ENCODE data around the gene MTRR.

Gene MTRR

DNA sequence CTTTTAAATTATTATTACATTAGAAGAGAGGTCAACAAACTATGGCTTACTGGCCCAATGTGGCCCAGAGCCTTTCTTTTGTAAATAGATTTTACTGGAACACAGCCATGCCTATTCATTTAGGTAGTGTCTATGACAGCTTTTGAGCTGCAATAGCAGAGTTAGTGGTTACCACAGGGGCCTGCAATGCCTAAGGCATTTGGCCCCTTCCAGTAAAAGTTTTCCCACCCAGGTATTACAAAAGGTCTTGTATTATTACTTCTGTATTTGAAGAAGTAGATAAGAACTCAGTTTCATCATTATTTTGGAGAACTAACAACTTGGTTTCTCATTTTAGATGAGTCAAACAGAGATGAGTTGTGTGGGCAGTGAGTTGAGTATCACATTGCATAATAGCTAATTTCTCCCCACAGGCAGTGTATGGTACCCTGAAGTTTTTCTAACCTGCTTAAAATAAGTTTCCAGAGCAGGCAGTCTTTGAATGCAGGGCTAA lies 9.5 kb downstream of the MTRR start:
- H3K36me3 ChIP-seq (ENCODE audit: control insufficient read depth in 2 of 2, insufficient read depth in 1 of 2, low read length in 2 of 2) = peaks cover 46 to 95% of the 10 kb centered on the region in 2 experiments
- no peak overlapping the region for H3K27ac ChIP-seq (ENCODE audit: extremely low read depth, low read depth, low read length)
- no peak for TF ChIP-seq ZNF777 (tag by site-specific recombination; IDR thresholded peaks at IDR 0.05; ENCODE audit: borderline replicate concordance)
- TF ChIP-seq, protein P1, sequence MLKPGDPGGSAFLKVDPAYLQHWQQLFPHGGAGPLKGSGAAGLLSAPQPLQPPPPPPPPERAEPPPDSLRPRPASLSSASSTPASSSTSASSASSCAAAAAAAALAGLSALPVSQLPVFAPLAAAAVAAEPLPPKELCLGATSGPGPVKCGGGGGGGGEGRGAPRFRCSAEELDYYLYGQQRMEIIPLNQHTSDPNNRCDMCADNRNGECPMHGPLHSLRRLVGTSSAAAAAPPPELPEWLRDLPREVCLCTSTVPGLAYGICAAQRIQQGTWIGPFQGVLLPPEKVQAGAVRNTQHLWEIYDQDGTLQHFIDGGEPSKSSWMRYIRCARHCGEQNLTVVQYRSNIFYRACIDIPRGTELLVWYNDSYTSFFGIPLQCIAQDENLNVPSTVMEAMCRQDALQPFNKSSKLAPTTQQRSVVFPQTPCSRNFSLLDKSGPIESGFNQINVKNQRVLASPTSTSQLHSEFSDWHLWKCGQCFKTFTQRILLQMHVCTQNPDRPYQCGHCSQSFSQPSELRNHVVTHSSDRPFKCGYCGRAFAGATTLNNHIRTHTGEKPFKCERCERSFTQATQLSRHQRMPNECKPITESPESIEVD (tag by site-specific recombination; IDR thresholded peaks at IDR 0.05) = peak; percentile 53

DNA sequence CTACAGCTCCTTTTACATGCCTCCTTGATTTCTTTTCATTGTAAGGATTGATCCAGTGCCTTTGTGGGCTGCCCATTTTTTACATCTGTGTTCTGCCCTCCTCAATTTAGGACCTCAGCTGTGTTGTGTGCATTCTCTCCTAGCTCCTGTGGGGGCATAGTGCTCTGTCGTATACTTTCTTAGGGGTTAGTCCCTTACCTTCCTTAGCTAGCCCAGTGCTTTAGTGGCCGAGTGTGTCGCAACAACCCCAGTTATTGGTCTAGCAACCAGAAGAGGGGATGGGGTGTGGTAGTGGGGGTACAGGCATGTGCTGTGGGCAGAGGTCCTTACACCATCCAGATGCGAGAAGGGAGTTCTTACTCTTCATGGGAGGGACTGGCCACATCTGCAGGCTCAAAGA lies 12.1 kb downstream of the MTRR start:
- Histone ChIP-seq H3K9me3 (ENCODE audit: control insufficient read depth, insufficient read depth, low read depth, low read length) (no peaks in the 10 kb centered on the region), H3K27ac (ENCODE audit: extremely low read depth, low read depth, low read length) (no peak overlapping the region), H3K4me1 (ENCODE audit: control insufficient read depth, insufficient read depth, low read length) (no peaks in the 10 kb centered on the region), H3K36me3 (ENCODE audit: control insufficient read depth in 2 of 2, insufficient read depth in 1 of 2, low read length in 2 of 2) (peaks cover 43 to 95% of the 10 kb centered on the region in 2 experiments), H3K4me3 (ENCODE audit: low read depth, low read length) (no peak overlapping the region)
- POLR2A ChIA-PET = interaction anchor here (6.2 kb wide), 1 partner anchor 12 kb away, joined by 22 read pairs; the partner anchor contains the start of genes FASTKD3 and MTRR
- TF ChIP-seq, protein P2, sequence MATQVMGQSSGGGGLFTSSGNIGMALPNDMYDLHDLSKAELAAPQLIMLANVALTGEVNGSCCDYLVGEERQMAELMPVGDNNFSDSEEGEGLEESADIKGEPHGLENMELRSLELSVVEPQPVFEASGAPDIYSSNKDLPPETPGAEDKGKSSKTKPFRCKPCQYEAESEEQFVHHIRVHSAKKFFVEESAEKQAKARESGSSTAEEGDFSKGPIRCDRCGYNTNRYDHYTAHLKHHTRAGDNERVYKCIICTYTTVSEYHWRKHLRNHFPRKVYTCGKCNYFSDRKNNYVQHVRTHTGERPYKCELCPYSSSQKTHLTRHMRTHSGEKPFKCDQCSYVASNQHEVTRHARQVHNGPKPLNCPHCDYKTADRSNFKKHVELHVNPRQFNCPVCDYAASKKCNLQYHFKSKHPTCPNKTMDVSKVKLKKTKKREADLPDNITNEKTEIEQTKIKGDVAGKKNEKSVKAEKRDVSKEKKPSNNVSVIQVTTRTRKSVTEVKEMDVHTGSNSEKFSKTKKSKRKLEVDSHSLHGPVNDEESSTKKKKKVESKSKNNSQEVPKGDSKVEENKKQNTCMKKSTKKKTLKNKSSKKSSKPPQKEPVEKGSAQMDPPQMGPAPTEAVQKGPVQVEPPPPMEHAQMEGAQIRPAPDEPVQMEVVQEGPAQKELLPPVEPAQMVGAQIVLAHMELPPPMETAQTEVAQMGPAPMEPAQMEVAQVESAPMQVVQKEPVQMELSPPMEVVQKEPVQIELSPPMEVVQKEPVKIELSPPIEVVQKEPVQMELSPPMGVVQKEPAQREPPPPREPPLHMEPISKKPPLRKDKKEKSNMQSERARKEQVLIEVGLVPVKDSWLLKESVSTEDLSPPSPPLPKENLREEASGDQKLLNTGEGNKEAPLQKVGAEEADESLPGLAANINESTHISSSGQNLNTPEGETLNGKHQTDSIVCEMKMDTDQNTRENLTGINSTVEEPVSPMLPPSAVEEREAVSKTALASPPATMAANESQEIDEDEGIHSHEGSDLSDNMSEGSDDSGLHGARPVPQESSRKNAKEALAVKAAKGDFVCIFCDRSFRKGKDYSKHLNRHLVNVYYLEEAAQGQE (tag by site-specific recombination; IDR thresholded peaks at IDR 0.05) = no peak
- TF ChIP-seq ZBTB21 (tag by site-specific recombination; IDR thresholded peaks at IDR 0.05) (no peak), ZNF600 (tag by site-specific recombination; IDR thresholded peaks at IDR 0.05) (no peak), ZXDB (tag by site-specific recombination; IDR thresholded peaks at IDR 0.05) (no peak), ZNF830 (tag by site-specific recombination; IDR thresholded peaks at IDR 0.05; ENCODE audit: low read depth) (no peak), ZNF169 (tag by site-specific recombination; IDR thresholded peaks at IDR 0.05) (no peak), ZNF366 (tag by site-specific recombination; conservative IDR thresholded peaks at IDR 0.05) (no peak), ZEB2 (tag by site-specific recombination; IDR thresholded peaks at IDR 0.05) (no peak), PRDM1 (tag by site-specific recombination; IDR thresholded peaks at IDR 0.05) (no peak), ZNF416 (tag by site-specific recombination; IDR thresholded peaks at IDR 0.05) (no peak), ZBTB1 (tag by site-specific recombination; IDR thresholded peaks at IDR 0.05) (no peak), SP3 (tag by site-specific recombination; IDR thresholded peaks at IDR 0.05) (no peak), ZNF585B (tag by site-specific recombination; IDR thresholded peaks at IDR 0.05) (no peak), ZNF214 (tag by site-specific recombination; IDR thresholded peaks at IDR 0.05; ENCODE audit: borderline replicate concordance) (no peak), OSR2 (tag by site-specific recombination; IDR thresholded peaks at IDR 0.05) (no peak)
- TF ChIP-seq, protein P3, sequence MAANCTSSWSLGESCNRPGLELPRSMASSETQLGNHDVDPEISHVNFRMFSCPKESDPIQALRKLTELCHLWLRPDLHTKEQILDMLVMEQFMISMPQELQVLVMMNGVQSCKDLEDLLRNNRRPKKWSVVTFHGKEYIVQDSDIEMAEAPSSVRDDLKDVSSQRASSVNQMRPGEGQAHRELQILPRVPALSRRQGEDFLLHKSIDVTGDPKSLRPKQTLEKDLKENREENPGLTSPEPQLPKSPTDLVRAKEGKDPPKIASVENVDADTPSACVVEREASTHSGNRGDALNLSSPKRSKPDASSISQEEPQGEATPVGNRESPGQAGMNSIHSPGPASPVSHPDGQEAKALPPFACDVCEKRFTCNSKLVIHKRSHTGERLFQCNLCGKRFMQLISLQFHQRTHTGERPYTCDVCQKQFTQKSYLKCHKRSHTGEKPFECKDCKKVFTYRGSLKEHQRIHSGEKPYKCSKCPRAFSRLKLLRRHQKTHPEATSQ (tag by site-specific recombination; IDR thresholded peaks at IDR 0.05) = no peak
- TF ChIP-seq, protein P4, sequence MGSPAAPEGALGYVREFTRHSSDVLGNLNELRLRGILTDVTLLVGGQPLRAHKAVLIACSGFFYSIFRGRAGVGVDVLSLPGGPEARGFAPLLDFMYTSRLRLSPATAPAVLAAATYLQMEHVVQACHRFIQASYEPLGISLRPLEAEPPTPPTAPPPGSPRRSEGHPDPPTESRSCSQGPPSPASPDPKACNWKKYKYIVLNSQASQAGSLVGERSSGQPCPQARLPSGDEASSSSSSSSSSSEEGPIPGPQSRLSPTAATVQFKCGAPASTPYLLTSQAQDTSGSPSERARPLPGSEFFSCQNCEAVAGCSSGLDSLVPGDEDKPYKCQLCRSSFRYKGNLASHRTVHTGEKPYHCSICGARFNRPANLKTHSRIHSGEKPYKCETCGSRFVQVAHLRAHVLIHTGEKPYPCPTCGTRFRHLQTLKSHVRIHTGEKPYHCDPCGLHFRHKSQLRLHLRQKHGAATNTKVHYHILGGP (tag by site-specific recombination; IDR thresholded peaks at IDR 0.05) = no peak
- TF ChIP-seq, protein P5, sequence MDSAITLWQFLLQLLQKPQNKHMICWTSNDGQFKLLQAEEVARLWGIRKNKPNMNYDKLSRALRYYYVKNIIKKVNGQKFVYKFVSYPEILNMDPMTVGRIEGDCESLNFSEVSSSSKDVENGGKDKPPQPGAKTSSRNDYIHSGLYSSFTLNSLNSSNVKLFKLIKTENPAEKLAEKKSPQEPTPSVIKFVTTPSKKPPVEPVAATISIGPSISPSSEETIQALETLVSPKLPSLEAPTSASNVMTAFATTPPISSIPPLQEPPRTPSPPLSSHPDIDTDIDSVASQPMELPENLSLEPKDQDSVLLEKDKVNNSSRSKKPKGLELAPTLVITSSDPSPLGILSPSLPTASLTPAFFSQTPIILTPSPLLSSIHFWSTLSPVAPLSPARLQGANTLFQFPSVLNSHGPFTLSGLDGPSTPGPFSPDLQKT (IDR thresholded peaks at IDR 0.05; ENCODE audit: borderline replicate concordance, low read depth, low read length) = no peak
- TF ChIP-seq, protein P6, sequence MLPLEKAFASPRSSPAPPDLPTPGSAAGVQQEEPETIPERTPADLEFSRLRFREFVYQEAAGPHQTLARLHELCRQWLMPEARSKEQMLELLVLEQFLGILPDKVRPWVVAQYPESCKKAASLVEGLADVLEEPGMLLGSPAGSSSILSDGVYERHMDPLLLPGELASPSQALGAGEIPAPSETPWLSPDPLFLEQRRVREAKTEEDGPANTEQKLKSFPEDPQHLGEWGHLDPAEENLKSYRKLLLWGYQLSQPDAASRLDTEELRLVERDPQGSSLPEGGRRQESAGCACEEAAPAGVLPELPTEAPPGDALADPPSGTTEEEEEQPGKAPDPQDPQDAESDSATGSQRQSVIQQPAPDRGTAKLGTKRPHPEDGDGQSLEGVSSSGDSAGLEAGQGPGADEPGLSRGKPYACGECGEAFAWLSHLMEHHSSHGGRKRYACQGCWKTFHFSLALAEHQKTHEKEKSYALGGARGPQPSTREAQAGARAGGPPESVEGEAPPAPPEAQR (tag by site-specific recombination; IDR thresholded peaks at IDR 0.05) = no peak
- CTCF ChIA-PET = interaction anchor here (0.5 to 0.6 kb wide), 2 partner anchors 600 to 1478 kb away, joined by 3 read pairs; no protein-coding TSS in a partner anchor

More for the DNA sequence above, 9.5 kb downstream of the MTRR start:
- CTCF ChIA-PET = interaction anchor here (1.2 to 5.6 kb wide), 2 partner anchors 8 to 11 kb away, joined by 3 to 32 read pairs; no protein-coding TSS in a partner anchor
- H3K4me1 ChIP-seq (ENCODE audit: control insufficient read depth, insufficient read depth, low read length) = no peaks in the 10 kb centered on the region
- no peak overlapping the region for H3K4me3 ChIP-seq (ENCODE audit: low read depth, low read length)
- no peaks in the 10 kb centered on the region for H3K9me3 ChIP-seq (ENCODE audit: control insufficient read depth, insufficient read depth, low read depth, low read length)
- POLR2A ChIA-PET = interaction anchor here (6.2 kb wide), 1 partner anchor 9 kb away, joined by 22 read pairs; the partner anchor contains the start of genes FASTKD3 and MTRR

Measured in HEK293 (cell line).